Measurements from ENCODE around the gene TAF6. TPM values are rescaled to one million over a fixed set of nuclear protein-coding genes. Genes with fewer than 3 reads are reported as not detected.
"Not testable (repeated sequence)": the region's sequence is repeated elsewhere in the genome, so short reads cannot be mapped to it uniquely, and the experiment has no call there.

TAF6 gene
- total RNA-seq, 1 donor from 2014 or later, result 26.6 TPM

GRCh38 chr7:100153708-100154535, 34.8 kb upstream of the TAF6 start:
- no peak for DNase-seq (ENCODE audit: low spot score)
- intact Hi-C loops (cut with DNase I), result no loop called here

GRCh38 chr7:100152937-100153666, 33.9 kb upstream of the TAF6 start:
- intact Hi-C loops (cut with DNase I), result no loop called here
- DNase-seq (ENCODE audit: low spot score), result no peak

GRCh38 chr7:100152404-100152803, 33.2 kb upstream of the TAF6 start:
- no peak for DNase-seq (ENCODE audit: low spot score)
- intact Hi-C loops (cut with DNase I), result no loop called here

GRCh38 chr7:100148559-100149328, 29.6 kb upstream of the TAF6 start, which contains the start of gene LAMTOR4:
LAMTOR4 (plus strand) TSS chr7:100148918; CDS start chr7:100148973, 55 bp downstream.
- intact Hi-C loops (cut with DNase I), result no loop called here
- DNase-seq (ENCODE audit: low spot score), result peak; percentile 99

- intact Hi-C loops (cut with DNase I), result no loop called here
- DNase-seq (ENCODE audit: low spot score), result no peak
Measured at GRCh38 chr7:100148225-100148558, 29.0 kb upstream of the TAF6 start.

GRCh38 chr7:100147278-100147677, 28.1 kb upstream of the TAF6 start:
- intact Hi-C loops (cut with DNase I), result no loop called here

GRCh38 chr7:100146350-100146749, 27.2 kb upstream of the TAF6 start:
- intact Hi-C loops (cut with DNase I); DNase-seq (ENCODE audit: low spot score): not testable (repeated sequence)

More at GRCh38 chr7:100147278-100147677, 28.1 kb upstream of the TAF6 start:
- DNase-seq (ENCODE audit: low spot score), result no peak

GRCh38 chr7:100142461-100142860, 23.3 kb upstream of the TAF6 start:
- intact Hi-C loops (cut with DNase I), result no loop called here
- no peak for DNase-seq (ENCODE audit: low spot score)

GRCh38 chr7:100141555-100141949, 22.4 kb upstream of the TAF6 start:
- DNase-seq (ENCODE audit: low spot score), result no peak
- intact Hi-C loops (cut with DNase I), result no loop called here

GRCh38 chr7:100137851-100138760, 18.9 kb upstream of the TAF6 start:
- DNase-seq (ENCODE audit: low spot score), result no peak
- intact Hi-C loops (cut with DNase I), result loop anchor here (10.0 kb wide), 1 partner anchor 207 kb away; no protein-coding TSS in a partner anchor

- intact Hi-C loops (cut with DNase I), result loop anchor here (2.0 to 10.0 kb wide), 2 partner anchors 84 to 212 kb away; no protein-coding TSS in a partner anchor
- DNase-seq (ENCODE audit: low spot score), result peak; percentile 79
Measured at GRCh38 chr7:100132697-100133151, 13.6 kb upstream of the TAF6 start.

- DNase-seq (ENCODE audit: low spot score), result no peak
- intact Hi-C loops (cut with DNase I), result loop anchor here (2.0 to 10.0 kb wide), 2 partner anchors 85 to 213 kb away; no protein-coding TSS in a partner anchor
Measured at GRCh38 chr7:100132126-100132525, 13.0 kb upstream of the TAF6 start.

GRCh38 chr7:100130608-100131453, 11.7 kb upstream of the TAF6 start:
- DNase-seq (ENCODE audit: low spot score), result peak; percentile 90
- intact Hi-C loops (cut with DNase I), result loop anchor here (10.0 kb wide), 1 partner anchor 214 kb away; no protein-coding TSS in a partner anchor

- intact Hi-C loops (cut with DNase I), result loop anchor here (10.0 kb wide), 1 partner anchor 215 kb away; no protein-coding TSS in a partner anchor
- not testable (repeated sequence) for DNase-seq (ENCODE audit: low spot score)
Measured at GRCh38 chr7:100130220-100130607, 11.1 kb upstream of the TAF6 start.

- intact Hi-C loops (cut with DNase I), result loop anchor here (5.0 kb wide), 2 partner anchors 41 to 136 kb away; partner anchors contain the start of gene COPS6
Measured at GRCh38 chr7:100128637-100128963, 9.4 kb upstream of the TAF6 start.

GRCh38 chr7:100127866-100128636, 8.9 kb upstream of the TAF6 start:
- intact Hi-C loops (cut with DNase I), result loop anchor here (1.0 to 5.0 kb wide), 4 partner anchors 9 to 136 kb away; partner anchors contain the start of genes AP4M1, CNPY4, COPS6 and MCM7
- DNase-seq (ENCODE audit: low spot score), result no peak

More at GRCh38 chr7:100128637-100128963, 9.4 kb upstream of the TAF6 start:
- DNase-seq (ENCODE audit: low spot score), result no peak
